K562 (cell line): Measurements from ENCODE around the gene LPCAT3. TPM values are rescaled to one million over a fixed set of nuclear protein-coding genes. Genes with fewer than 3 reads are reported as not detected.

Experiments used
- CC2D1A ChIP-seq: fragments of 450-650 bp; IDR thresholded peaks from 2 replicates; pipeline ENCODE4 v1.6.1; 2017; ENCODE audit warnings: mild to moderate bottlenecking
- ELK1 ChIP-seq: sonication (generic); formaldehyde crosslinking; IDR thresholded peaks from 2 replicates; pipeline ENCODE4 v1.8.1; 2022; ENCODE audit warnings: missing genetic modification reagents
- FOS ChIP-seq: IDR thresholded peaks from 3 replicates; pipeline ENCODE4 v1.6.1; 2011; ENCODE audit not compliant: insufficient read length; ENCODE audit errors: extremely low read depth
- NR1H2 ChIP-seq: sonication (generic); formaldehyde crosslinking; IDR thresholded peaks from 2 replicates; pipeline ENCODE4 v1.4.0; 2020; ENCODE audit warnings: mild to moderate bottlenecking, missing genetic modification reagents
- NR3C1 ChIP-seq: sonication (generic); formaldehyde crosslinking; IDR thresholded peaks from 2 replicates; pipeline ENCODE4 v1.8.1; 2022; ENCODE audit warnings: missing genetic modification reagents
- RBM17 ChIP-seq: fragments of 200-400 bp; formaldehyde crosslinking; IDR thresholded peaks from 2 replicates; pipeline ENCODE4 v1.6.1; 2017; ENCODE audit warnings: low read depth, mild to moderate bottlenecking, low read length, borderline replicate concordance
- REST ChIP-seq, 2 experiments: fragments of 450-650 bp; formaldehyde crosslinking in 1 of 2; IDR thresholded peaks; 2 replicates each; pipeline versions ENCODE4 v1.4.0 to v1.6.1; 2014 to 2020; ENCODE audit warnings: mild to moderate bottlenecking in 2 of 2, borderline replicate concordance in 1 of 2, low read depth in 1 of 2
- RFX1 ChIP-seq: fragments of 450-650 bp; IDR thresholded peaks from 2 replicates; pipeline ENCODE4 v1.6.1; 2016; ENCODE audit warnings: mild to moderate bottlenecking, moderate library complexity
- RFX7 ChIP-seq: fragments of 250-450 bp; sonication (Bioruptor Pico); IDR thresholded peaks from 2 replicates; pipeline ENCODE4 v1.5.1; 2021; ENCODE audit warnings: mild to moderate bottlenecking
- SAFB ChIP-seq: fragments of 200-400 bp; formaldehyde crosslinking; IDR thresholded peaks from 2 replicates; pipeline ENCODE4 v1.6.1; 2017; ENCODE audit warnings: low read depth, low read length, borderline replicate concordance
- ZBTB8A ChIP-seq: fragments of 450-650 bp; IDR thresholded peaks from 2 replicates; pipeline ENCODE4 v1.6.1; 2018; ENCODE audit warnings: mild to moderate bottlenecking, moderate library complexity; ENCODE audit not compliant: partially characterized antibody
- ZFP30 ChIP-seq: fragments of 250-450 bp; sonication (Bioruptor Pico); IDR thresholded peaks from 2 replicates; pipeline ENCODE4 v1.8.0; 2022; ENCODE audit warnings: moderate library complexity, mild to moderate bottlenecking, inconsistent platforms, borderline replicate concordance
- ZFP36 ChIP-seq: fragments of 150-350 bp; IDR thresholded peaks from 2 replicates; pipeline ENCODE4 v1.6.1; 2018; ENCODE audit warnings: low read length, low read depth; ENCODE audit not compliant: partially characterized antibody
- ZNF24 ChIP-seq: fragments of 450-650 bp; IDR thresholded peaks from 2 replicates; pipeline ENCODE4 v1.6.1; 2016
- ZZZ3 ChIP-seq: fragments of 450-650 bp; IDR thresholded peaks from 2 replicates; pipeline ENCODE4 v1.6.1; 2016; ENCODE audit warnings: antibody characterized with exemption, mild to moderate bottlenecking, moderate library complexity
- polyA plus RNA-seq, 8 experiments: library from polyadenylated mRNA; depleted of rRNA in 4 of 8; stranded (reverse) in 5 of 8; unstranded in 3 of 8; fragments of >200 nt; fragmentation: Nextera tagmentation in 2 of 8; fragmentation: Illumina TruSeq in 1 of 8; extraction: Ambion mirVana in 2 of 8; extraction: Trizol in 1 of 8; gene quantifications; 2 replicates each; pipeline versions ENCODE4 v1.2.1 to v1.2.3, GENCODE V29; 2011 to 2014; ENCODE audit warnings: inconsistent platforms in 1 of 8, missing spikeins in 1 of 8
- total RNA-seq, 7 experiments: library from RNA; depleted of rRNA in 6 of 7; stranded (reverse); fragments of >200 nt in 6 of 7; fragmentation: Illumina TruSeq in 2 of 7; extraction: Trizol in 2 of 7; gene quantifications; 2 replicates each; pipeline versions ENCODE4 v1.2.1 to v1.2.3, GENCODE V29; 2011 to 2021; ENCODE audit warnings: low replicate concordance in 1 of 7
- TF ChIP-seq, protein P1 (sequence below): fragments of 450-650 bp; IDR thresholded peaks from 2 replicates; pipeline ENCODE4 v1.6.1; 2018; ENCODE audit warnings: mild to moderate bottlenecking, low read depth; ENCODE audit not compliant: partially characterized antibody

Gene LPCAT3
- total and polyA plus RNA-seq, 9 of the 15 experiments (the other 6 are each of a cell fraction or from before 2014, with no cell fraction given): 4.9 to 52.5 (median 25.3) TPM

DNA sequence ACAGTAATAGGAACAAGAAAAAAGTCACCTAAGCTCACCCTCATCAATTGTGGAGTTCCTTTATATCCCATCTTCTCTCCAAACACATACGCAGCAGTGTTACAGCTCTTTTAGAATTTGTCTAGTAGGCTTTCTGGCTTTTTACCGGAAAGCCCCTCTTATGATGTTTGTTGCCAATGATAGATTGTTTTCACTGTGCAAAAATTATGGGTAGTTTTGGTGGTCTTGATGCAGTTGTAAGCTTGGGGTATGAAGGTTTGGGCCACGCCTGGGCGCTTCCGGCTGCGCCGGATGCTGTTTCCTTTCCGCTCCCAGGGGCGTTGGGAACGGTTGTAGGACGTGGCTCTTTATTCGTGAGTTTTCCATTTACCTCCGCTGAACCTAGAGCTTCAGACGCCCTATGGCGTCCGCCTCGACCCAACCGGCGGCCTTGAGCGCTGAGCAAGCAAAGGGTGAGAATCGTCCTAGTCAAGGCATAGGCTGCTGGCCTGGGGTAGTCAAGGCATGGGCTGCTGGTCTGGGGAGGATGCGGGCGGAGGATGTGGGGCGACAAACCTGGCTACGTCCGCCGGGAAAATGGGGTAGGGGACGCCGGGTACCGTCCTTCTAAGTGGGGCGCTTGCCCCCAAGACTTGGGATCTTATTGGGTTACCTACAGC, 74.4 kb downstream of the LPCAT3 start, which contains the start of the genes C12orf57 and RNU7-1 (continued):
- TF ChIP-seq ZZZ3 (no peak; the same call in 1 of the 2 replicates), RFX1 (no peak), NR1H2 (CRISPR knock-in tag) (no peak), ZFP36 (no peak), SAFB (no peak), ZNF24 (peak; percentile 65; the same call in 1 of the 2 replicates), REST (IDR thresholded peaks at IDR 0.05; ENCODE audit: borderline replicate concordance) (no peak), REST (CRISPR knock-in tag; IDR thresholded peaks at IDR 0.05; ENCODE audit: low read depth) (no peak; the same call in 1 of the 2 replicates), ZBTB8A (no peak), FOS (no peak), ZFP30 (CRISPR knock-in tag) (peak; percentile 92; the same call in 1 of the 2 replicates), ELK1 (CRISPR knock-in tag) (no peak), RBM17 (no peak), RFX7 (CRISPR knock-in tag) (peak; percentile 97), CC2D1A (no peak), NR3C1 (CRISPR knock-in tag) (no peak)
- TF ChIP-seq, protein P1, sequence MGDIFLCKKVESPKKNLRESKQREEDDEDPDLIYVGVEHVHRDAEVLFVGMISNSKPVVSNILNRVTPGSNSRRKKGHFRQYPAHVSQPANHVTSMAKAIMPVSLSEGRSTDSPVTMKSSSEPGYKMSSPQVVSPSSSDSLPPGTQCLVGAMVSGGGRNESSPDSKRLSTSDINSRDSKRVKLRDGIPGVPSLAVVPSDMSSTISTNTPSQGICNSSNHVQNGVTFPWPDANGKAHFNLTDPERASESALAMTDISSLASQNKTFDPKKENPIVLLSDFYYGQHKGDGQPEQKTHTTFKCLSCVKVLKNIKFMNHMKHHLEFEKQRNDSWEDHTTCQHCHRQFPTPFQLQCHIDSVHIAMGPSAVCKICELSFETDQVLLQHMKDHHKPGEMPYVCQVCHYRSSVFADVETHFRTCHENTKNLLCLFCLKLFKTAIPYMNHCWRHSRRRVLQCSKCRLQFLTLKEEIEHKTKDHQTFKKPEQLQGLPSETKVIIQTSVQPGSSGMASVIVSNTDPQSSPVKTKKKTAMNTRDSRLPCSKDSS: no peak
